ENCODE results near the gene HSPBAP1. TPM values are rescaled to one million over a fixed set of nuclear protein-coding genes. Genes with fewer than 3 reads are reported as not detected.
"Not testable (repeated sequence)": the region's sequence is repeated elsewhere in the genome, so short reads cannot be mapped to it uniquely, and the experiment has no call there.

HSPBAP1 gene
- total and polyA plus RNA-seq, 3 donors from 2014 or later: 10.6 to 26.5 (median 11.1) TPM

DNA sequence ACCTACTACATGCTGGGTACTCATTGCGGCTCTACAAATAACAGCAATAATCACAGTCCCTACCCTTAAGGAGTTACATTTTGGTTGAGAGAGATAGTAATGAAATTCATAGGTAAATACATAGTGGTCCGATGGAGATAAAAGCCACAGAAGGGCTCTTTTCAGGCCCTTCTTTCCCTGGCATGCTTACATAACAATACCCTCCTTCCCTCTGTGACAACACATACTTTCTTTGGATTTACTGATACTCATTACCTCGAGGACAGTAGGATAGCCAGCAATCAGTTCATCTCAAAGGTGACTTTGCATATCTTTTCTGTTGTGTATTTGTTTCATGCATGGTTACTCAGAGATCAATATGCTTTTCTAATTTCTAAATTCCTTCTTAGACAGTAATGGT lies 54.5 kb downstream of the HSPBAP1 start:
- Histone ChIP-seq H3K27me3 (no peaks in the 10 kb centered on the region), H3K4me1 (no peaks in the 10 kb centered on the region), H3K36me3 (ENCODE audit: low read depth, missing control alignments) (no peaks in the 10 kb centered on the region), H3K4me3 (no peak overlapping the region), H3K27ac (no peak overlapping the region), H3K9me3 (no peaks in the 10 kb centered on the region)
- intact Hi-C loops (cut with DNase I; ENCODE audit: low total_unique reads): no loop called here
- 82 to 90% methylated on average over 3 of the region's 3 CpGs for WGBS, 2 donors
- no peak for DNase-seq
- TF ChIP-seq CTCF (IDR thresholded peaks at IDR 0.05) (no peak), POLR2A (IDR thresholded peaks at IDR 0.05) (no peak)

DNA sequence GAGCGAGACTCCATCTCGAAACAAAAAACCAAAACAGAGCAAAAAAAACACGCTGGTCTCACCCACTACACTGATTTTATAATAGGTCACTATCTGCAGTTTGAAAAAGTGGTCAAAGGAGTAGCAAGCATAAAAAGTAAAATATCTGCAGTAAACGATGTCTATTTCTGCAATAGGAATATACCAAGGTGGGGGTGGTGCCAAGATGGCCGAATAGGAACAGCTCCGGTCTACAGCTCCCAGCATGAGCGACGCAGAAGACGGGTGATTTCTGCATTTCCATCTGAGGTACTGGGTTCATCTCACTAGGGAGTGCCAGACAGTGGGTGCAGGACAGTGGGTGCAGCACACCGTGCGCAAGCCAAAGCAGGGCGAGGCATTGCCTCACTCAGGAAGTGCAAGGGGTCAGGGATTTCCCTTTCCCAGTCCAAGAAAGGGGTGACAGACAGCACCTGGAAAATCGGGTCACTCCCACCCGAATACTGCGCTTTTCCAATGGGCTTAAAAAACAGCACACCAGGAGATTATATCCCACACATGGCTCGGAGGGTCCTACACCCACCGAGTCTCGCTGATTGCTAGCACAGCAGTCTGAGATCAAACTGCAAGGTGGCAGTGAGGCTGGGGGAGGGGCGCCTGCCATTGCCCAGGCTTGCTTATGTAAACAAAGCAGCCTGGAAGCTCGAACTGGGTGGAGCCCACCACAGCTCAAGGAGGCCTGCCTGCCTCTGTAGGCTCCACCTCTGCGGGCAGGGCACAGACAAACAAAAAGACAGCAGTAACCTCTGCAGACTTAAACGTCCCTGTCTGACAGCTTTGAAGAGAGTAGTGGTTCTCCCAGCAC lies 60.7 kb downstream of the HSPBAP1 start:
- H3K4me1 ChIP-seq; H3K27me3 ChIP-seq; H3K36me3 ChIP-seq (ENCODE audit: low read depth, missing control alignments); H3K9me3 ChIP-seq; DNase-seq; H3K4me3 ChIP-seq; intact Hi-C loops (cut with DNase I; ENCODE audit: low total_unique reads); H3K27ac ChIP-seq: not testable (repeated sequence)
- WGBS, 2 donors: 92 to 95% methylated on average over 20 to 22 of the region's 22 CpGs

DNA sequence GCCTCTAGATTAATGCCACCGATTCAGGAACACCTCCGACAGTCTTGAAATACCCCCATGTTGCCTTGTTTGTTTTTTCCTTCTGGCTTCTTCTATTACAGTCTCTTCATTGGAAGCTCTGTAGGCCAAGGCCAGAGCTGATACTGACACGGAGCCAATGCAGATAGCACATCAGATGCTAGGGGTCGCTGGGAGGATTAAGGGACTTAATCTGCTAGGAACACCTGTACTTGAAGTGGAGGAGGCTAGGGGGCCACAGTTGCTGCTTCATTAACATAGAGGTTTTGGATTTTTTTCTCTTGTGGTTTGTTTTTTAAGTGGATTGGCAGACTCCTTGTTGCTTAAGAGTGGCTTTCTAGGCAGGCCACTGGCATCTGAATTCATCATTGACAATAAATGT lies 63.4 kb downstream of the HSPBAP1 start:
- H3K27ac ChIP-seq: no peak overlapping the region
- DNase-seq: no peak
- WGBS, 2 donors: 55 to 56% methylated on average over 4 of the region's 4 CpGs
- H3K27me3 ChIP-seq: no peaks in the 10 kb centered on the region
- no peak overlapping the region for H3K4me3 ChIP-seq
- intact Hi-C loops (cut with DNase I; ENCODE audit: low total_unique reads): no loop called here
- no peak for TF ChIP-seq CTCF (IDR thresholded peaks at IDR 0.05)
- no peak for TF ChIP-seq POLR2A (IDR thresholded peaks at IDR 0.05)
- H3K9me3 ChIP-seq: no peaks in the 10 kb centered on the region
- H3K4me1 ChIP-seq: no peaks in the 10 kb centered on the region
- no peaks in the 10 kb centered on the region for H3K36me3 ChIP-seq (ENCODE audit: low read depth, missing control alignments)

- no peaks in the 10 kb centered on the region for H3K36me3 ChIP-seq (ENCODE audit: low read depth, missing control alignments)
- 94 to 95% methylated on average over 8 of the region's 8 CpGs for WGBS, 2 donors
- DNase-seq: no peak
- H3K9me3 ChIP-seq: no peaks in the 10 kb centered on the region
- no peaks in the 10 kb centered on the region for H3K4me1 ChIP-seq
- no peak overlapping the region for H3K4me3 ChIP-seq
- H3K27ac ChIP-seq: no peak overlapping the region
- no peaks in the 10 kb centered on the region for H3K27me3 ChIP-seq
- intact Hi-C loops (cut with DNase I; ENCODE audit: low total_unique reads): no loop called here
- TF ChIP-seq POLR2A (IDR thresholded peaks at IDR 0.05): no peak
- no peak for TF ChIP-seq CTCF (IDR thresholded peaks at IDR 0.05)
These were observed 64.7 kb downstream of the HSPBAP1 start for GRCh38 chr3:122728756-122729514.

- no peak for DNase-seq
- TF ChIP-seq POLR2A (IDR thresholded peaks at IDR 0.05) (no peak), CTCF (IDR thresholded peaks at IDR 0.05) (no peak)
- Histone ChIP-seq H3K9me3 (no peaks in the 10 kb centered on the region), H3K27me3 (no peaks in the 10 kb centered on the region), H3K4me1 (no peaks in the 10 kb centered on the region), H3K27ac (no peak overlapping the region), H3K36me3 (ENCODE audit: low read depth, missing control alignments) (no peaks in the 10 kb centered on the region), H3K4me3 (no peak overlapping the region)
- intact Hi-C loops (cut with DNase I; ENCODE audit: low total_unique reads): no loop called here
- WGBS, 2 donors: 92 to 96% methylated on average over 3 of the region's 3 CpGs
These were observed 65.4 kb downstream of the HSPBAP1 start for GRCh38 chr3:122728186-122728585.
